T-helper 1 cell (primary cell): ENCODE measurements around the gene CNPY3.
"Not testable (repeated sequence)": the region's sequence is repeated elsewhere in the genome, so short reads cannot be mapped to it uniquely, and the experiment has no call there.

Source experiments
- DNase-seq, 5 donors: peaks; one replicate each; pipeline ENCODE4 v3.0.0-alpha.2; 2012 to 2020

Gene CNPY3

GRCh38 chr6:42915732-42916131, 13.5 kb upstream of the CNPY3 start, which contains the start of gene PTCRA:
Gene PTCRA, plus strand, starts transcription at chr6:42916053. Its CDS starts 17 bp downstream, at chr6:42916070.
- DNase-seq = no peak

- DNase-seq = no peak
Measured at GRCh38 chr6:42916288-42916687, 13.0 kb upstream of the CNPY3 start.

GRCh38 chr6:42921801-42922200, 7.5 kb upstream of the CNPY3 start:
- no peak for DNase-seq

- no peak for DNase-seq
Measured at GRCh38 chr6:42923666-42924065, 5.6 kb upstream of the CNPY3 start.

GRCh38 chr6:42925248-42925857, 3.9 kb upstream of the CNPY3 start:
- DNase-seq = no peak

- DNase-seq = peak in 4 of 5 donors; percentile 31 to 83 (median 32)
Measured at GRCh38 chr6:42929821-42930360, 611 bp downstream of the CNPY3 start.

- no peak for DNase-seq
Measured at GRCh38 chr6:42932412-42932811, 3.1 kb downstream of the CNPY3 start.

- no peak for DNase-seq
Measured at GRCh38 chr6:42933205-42933604, 3.9 kb downstream of the CNPY3 start.

GRCh38 chr6:42935322-42935721, 6.0 kb downstream of the CNPY3 start:
- DNase-seq = no peak

GRCh38 chr6:42936398-42936797, 7.1 kb downstream of the CNPY3 start:
- no peak for DNase-seq

- no peak for DNase-seq
Measured at GRCh38 chr6:42937548-42938427, 8.5 kb downstream of the CNPY3 start.

GRCh38 chr6:42938428-42938796, 9.1 kb downstream of the CNPY3 start:
- DNase-seq = no peak

- no peak for DNase-seq
Measured at GRCh38 chr6:42938987-42939809, 9.9 kb downstream of the CNPY3 start.

- DNase-seq = no peak
Measured at GRCh38 chr6:42939810-42940167, 10.5 kb downstream of the CNPY3 start.

GRCh38 chr6:42940493-42941045, 11.3 kb downstream of the CNPY3 start:
- DNase-seq = no peak

GRCh38 chr6:42941356-42941755, 12.1 kb downstream of the CNPY3 start:
- not testable (repeated sequence) for DNase-seq

- DNase-seq = no peak
Measured at GRCh38 chr6:42942444-42942843, 13.2 kb downstream of the CNPY3 start.

GRCh38 chr6:42947950-42948349, 18.7 kb downstream of the CNPY3 start:
- no peak for DNase-seq

- no peak for DNase-seq
Measured at GRCh38 chr6:42952389-42952788, 23.1 kb downstream of the CNPY3 start.

- not testable (repeated sequence) for DNase-seq
Measured at GRCh38 chr6:42954405-42954804, 25.1 kb downstream of the CNPY3 start.

- DNase-seq = no peak
Measured at GRCh38 chr6:42958125-42958524, 28.8 kb downstream of the CNPY3 start.

GRCh38 chr6:42959917-42960242, 30.6 kb downstream of the CNPY3 start:
- no peak for DNase-seq
